ENCODE measurements around the gene MAOB.
"Not testable (repeated sequence)": the region's sequence is repeated elsewhere in the genome, so short reads cannot be mapped to it uniquely, and the experiment has no call there.

The MAOB gene

DNA sequence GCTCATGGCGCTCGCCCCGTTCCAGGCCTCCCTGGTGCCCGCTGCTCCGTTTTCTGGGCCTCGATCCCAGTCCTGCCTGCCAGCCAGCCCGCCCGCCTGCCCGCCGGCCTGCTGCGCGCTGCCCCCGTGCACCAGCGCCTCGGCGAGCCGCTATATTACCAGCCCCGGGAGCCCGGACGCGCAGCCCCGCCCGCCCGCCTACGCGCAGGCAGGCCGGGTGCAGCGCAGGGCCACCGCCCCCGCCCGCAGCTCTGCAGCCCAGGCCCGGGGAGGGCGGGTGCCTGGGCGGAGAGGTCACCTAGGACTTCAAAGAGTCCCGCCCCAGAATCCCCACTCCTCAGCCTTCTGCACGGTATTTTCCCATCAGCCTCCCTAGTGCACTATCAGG is at the start of gene MAOB:
TSS of gene MAOB (minus strand) at position 157 of the 388 bp plus-strand sequence. CDS start at position 6, 151 bp downstream.
- TF ChIP-seq, protein P1, sequence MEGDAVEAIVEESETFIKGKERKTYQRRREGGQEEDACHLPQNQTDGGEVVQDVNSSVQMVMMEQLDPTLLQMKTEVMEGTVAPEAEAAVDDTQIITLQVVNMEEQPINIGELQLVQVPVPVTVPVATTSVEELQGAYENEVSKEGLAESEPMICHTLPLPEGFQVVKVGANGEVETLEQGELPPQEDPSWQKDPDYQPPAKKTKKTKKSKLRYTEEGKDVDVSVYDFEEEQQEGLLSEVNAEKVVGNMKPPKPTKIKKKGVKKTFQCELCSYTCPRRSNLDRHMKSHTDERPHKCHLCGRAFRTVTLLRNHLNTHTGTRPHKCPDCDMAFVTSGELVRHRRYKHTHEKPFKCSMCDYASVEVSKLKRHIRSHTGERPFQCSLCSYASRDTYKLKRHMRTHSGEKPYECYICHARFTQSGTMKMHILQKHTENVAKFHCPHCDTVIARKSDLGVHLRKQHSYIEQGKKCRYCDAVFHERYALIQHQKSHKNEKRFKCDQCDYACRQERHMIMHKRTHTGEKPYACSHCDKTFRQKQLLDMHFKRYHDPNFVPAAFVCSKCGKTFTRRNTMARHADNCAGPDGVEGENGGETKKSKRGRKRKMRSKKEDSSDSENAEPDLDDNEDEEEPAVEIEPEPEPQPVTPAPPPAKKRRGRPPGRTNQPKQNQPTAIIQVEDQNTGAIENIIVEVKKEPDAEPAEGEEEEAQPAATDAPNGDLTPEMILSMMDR (IDR thresholded peaks at IDR 0.05; ENCODE audit: extremely low read depth, missing control alignments), result no peak
- DNase-seq (ENCODE audit: low spot score), result peak; percentile 27

DNA sequence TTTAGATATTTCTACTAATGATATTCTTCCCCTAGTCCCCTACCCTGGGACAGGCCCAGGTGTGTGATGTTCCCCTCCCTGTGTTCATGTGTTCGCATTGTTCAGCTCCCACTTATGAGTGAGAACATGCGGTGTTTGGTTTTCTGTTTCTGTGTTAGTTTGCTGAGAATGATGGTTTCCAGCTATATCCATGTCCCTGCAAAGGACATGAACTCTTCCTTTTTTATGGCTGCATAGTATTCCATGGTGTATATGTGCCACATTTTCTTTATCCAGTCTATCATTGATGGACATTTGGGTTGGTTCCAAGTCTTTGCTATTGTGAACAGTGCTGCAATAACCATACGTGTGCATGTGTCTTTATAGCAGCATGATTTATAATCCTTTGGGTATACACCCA is 39.8 kb upstream of the MAOB start:
- not testable (repeated sequence) for DNase-seq (ENCODE audit: low spot score)

DNA sequence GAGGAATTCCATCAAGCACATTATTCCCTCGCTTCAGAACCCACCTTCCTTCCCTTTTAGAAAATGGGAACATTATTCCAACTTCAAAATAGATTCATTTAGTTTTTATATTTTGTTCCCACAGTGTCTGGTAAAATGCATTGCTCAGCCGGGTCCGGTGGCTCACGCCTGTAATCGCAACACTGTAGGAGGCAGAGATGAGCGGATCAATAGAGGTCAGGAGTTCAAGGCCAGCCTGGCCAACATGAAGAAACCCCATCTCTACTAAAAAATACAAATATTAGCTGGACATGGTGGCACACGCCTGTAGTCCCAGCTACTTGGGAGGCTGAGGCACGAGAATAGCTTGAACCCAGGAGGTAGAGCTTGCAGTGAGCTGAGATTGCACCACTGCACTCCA is 28.5 kb upstream of the MAOB start:
- DNase-seq (ENCODE audit: low spot score), result not testable (repeated sequence)

DNA sequence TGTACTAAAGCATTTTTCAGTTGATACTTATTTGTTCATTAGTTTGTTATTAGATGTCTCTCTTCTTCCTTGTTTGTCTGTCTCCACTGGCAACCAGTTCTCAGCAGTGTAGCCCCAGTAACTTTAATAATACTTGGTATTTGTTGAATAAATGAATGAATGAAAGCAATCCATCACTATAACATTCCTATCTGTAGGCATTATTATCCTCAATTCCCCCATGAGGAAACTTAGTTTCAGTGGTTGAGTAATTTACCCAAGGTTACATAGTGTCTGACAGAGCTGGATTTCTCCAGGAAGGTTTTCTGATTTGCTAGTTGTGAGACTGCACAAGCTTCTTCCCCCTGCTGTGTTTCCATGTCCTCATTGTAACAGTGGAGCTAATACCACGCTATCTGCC is 27.8 kb upstream of the MAOB start:
- TF ChIP-seq, protein P1 (IDR thresholded peaks at IDR 0.05; ENCODE audit: extremely low read depth, missing control alignments), result no peak
- DNase-seq (ENCODE audit: low spot score), result no peak

DNA sequence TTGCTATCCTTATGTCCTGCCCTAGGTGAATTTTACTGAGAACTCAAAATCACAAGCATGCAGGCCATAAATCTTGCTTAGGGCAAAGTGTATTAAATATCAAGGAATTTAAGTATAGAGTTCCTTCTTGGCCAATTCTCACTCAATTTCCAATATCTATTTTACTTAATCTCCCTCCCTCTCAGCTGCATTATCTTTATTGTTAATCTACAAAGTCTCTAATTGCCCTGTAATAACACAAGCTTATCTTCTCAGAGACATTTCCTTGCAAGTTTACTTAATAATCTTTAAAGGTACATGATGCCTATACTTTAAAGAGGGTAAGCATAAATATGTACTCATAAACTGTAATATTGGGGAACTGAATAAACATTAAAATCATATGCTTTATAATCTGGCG is 26.9 kb upstream of the MAOB start:
- no peak for DNase-seq (ENCODE audit: low spot score)
- TF ChIP-seq, protein P1 (IDR thresholded peaks at IDR 0.05; ENCODE audit: extremely low read depth, missing control alignments), result no peak

DNA sequence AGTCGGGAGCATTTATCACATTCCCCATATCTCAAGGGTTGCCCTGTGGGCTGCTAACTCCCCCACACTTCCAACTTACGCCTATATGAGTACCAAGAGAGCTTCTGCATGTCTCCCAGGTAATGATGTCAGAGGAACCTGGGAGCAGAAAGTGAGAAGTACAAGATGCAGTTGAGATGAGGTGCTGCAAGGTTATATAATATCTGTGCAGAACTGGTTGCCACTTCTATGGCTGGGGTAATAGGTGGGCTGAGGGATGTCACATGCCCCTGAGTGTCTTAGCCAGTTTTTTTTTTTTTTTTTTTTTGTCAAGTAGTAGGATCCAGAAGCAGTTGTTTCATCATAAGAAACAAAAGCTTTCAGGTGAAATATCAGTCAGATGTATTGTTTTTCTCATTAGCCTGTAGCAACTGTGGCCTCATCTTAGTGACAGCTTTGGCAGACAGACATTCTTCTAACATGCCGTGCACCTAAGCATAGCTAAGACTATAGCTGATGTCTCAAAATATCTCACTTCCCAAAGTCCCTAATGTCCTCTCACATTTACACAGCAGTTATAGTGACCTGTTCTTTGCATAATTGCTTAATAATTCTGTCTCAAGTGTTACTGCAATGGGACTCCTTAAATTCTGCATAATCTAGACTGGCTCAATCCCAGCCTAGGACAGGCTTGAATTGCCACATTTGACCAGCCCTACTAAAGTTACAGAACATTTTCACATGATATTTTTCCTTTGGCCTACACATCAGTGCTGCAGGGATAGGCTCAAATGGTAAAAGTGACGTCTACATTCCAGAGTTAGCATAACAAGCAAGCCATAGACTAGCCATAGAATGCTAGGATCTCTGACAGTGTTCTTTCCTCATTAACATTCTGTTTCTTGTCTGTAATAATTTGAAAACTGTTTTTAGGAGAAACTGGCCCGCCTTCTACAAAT is 17.9 kb upstream of the MAOB start:
- TF ChIP-seq, protein P1 (IDR thresholded peaks at IDR 0.05; ENCODE audit: extremely low read depth, missing control alignments), result no peak
- DNase-seq (ENCODE audit: low spot score), result no peak

DNA sequence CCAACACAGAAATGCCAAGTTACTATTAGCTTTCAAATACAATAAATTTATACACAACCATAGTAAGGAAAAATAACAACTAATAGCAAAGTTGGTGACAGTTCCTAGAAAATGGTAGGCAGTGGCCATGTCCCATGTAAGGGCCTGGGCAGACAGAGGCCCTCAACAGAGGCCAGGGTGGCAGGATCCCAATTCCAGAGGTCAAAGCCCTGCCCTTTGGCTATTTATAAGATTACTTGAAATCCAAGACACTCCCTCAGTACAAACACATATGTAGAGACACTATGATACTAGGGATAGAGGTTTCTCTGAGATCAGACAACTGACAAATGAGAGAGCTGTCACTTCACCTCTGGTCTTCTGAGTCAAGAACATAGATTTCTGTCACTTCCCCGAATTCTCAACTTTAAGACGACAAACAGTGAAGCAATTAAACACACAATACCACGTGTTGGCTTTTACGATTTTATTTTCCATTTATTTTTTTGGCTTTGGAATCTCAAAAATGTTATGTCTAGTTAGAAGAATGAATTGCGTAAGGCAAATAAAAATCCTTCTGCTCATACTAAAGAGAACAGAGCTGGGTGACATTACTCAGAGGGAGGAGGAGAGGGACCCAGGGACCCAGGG is 16.3 kb upstream of the MAOB start:
- TF ChIP-seq, protein P1 (IDR thresholded peaks at IDR 0.05; ENCODE audit: extremely low read depth, missing control alignments), result no peak
- DNase-seq (ENCODE audit: low spot score), result no peak

DNA sequence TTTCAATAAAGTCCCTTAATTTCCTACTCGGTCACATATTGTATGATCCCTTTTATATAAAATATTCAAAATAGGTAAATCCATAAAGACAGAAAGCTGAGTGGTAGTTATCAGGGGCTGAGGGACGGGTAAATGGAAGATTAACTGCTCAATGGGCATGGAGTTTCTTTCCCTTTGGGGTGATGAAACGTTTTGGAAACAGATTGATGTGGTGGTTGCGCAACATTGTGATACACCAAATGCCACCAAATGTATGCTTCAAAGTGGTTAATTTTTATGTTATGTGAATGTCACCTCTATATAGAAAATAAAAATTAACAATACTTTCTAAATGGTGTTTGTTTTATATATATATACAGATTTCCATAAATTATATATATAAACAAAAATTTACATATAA is 15.0 kb upstream of the MAOB start:
- no peak for DNase-seq (ENCODE audit: low spot score)
- TF ChIP-seq, protein P1 (IDR thresholded peaks at IDR 0.05; ENCODE audit: extremely low read depth, missing control alignments), result no peak
